ENCODE measurements around the gene ARHGAP6. TPM values are rescaled to one million over a fixed set of nuclear protein-coding genes. Genes with fewer than 3 reads are reported as not detected.
"Not testable (repeated sequence)": the region's sequence is repeated elsewhere in the genome, so short reads cannot be mapped to it uniquely, and the experiment has no call there.

The ARHGAP6 gene
- polyA plus RNA-seq, 5 donors = 17.4 to 25.1 (median 21.4) TPM

- not testable (repeated sequence) for DNase-seq
Observed at GRCh38 chrX:11361666-11362065, 304.1 kb downstream of the ARHGAP6 start.

DNA sequence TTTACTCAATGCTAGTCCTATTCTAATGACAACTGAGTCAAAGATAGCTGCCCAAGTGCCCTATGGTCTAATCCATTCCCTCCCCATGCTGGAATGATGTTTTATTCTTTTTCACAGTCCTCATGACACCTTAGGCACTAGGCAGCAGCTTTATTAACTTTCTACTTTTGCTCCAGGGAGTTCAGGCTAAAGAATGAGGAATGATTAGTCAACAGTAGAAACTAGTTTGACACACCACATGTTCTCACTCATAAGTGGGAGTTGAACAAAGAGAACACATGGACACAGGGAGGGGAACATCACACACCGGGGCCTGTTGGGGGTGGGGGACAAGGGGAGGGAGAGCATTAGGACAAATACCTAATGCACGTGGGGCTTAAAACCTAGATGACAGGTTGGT lies 309.8 kb downstream of the ARHGAP6 start:
- not testable (repeated sequence) for DNase-seq

DNA sequence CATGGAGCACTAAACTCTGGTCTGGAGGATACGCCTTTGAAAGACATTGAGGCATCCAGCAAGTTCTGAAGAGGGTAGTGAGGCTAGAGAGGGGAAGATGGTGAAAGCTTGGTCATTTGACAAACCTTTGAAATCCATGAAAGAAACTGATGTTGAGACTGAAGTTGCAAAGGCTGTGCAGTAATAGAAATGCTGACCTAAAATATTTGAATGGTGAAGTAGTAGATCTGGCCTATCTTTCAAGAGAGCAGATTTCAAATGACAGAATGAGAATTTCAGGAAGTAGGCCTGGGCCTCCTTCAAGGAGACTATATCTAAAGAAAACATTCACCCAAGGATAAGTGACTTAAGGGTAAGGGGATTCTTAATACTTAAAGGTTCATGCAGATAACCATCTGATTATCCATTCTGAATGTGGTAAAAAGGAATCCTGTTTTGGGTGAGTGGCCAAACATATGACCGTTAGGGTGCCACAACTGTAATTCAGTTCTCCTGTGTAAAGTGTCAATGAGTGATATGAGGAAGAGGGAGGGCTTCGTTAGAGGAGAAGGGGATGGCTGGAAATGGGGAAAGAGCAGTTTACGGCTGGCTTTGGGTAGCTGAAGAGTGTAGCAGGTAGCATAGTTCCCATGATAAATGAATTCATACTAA lies 310.3 kb downstream of the ARHGAP6 start:
- no peak for DNase-seq

DNA sequence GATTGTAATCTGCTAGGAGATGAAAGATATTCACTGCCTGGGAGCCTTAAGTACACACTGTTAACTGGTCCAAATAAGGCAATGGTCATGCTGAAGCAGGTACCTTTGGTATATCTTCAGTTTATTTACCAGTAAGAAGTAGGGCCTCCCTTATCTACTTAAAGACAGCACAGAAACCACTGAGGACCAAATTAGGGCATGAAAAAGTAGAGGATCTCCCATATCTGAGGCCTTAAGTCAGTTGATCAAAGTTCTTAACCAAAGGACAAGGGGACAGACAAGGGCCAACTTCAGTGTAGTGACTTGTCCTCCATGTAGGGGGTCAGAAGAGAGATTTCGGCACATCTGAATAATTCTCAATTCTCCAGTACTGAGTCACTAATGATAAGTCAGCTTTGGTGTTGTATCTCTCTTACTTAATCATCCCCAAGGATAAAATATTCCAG lies 313.4 kb downstream of the ARHGAP6 start:
- no peak for DNase-seq

GRCh38 chrX:11351375-11352295 lies 314.1 kb downstream of the ARHGAP6 start:
- peak; percentile 45 to 55 for DNase-seq

GRCh38 chrX:11349661-11350337 lies 315.9 kb downstream of the ARHGAP6 start:
- DNase-seq = no peak

DNA sequence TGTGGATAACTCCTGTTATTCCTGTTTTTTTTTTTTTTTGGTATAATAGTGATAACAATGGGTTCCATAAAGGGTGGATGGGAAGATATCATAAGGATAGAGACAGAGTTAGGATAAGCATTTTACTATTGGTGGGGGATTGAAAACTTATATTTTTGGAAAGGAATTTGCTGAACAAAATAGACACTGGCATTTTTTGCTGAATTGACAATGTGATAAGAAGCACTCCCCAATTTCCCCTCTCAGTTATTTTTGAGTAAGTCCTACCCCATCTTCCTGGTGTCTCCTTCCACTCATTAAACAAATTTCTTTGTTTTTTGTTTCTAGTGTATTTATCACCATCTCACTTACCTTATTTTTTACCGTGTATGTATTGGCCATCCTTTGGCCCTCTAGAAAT lies 316.7 kb downstream of the ARHGAP6 start:
- DNase-seq = no peak

GRCh38 chrX:11347300-11347699 lies 318.4 kb downstream of the ARHGAP6 start:
- DNase-seq = no peak

DNA sequence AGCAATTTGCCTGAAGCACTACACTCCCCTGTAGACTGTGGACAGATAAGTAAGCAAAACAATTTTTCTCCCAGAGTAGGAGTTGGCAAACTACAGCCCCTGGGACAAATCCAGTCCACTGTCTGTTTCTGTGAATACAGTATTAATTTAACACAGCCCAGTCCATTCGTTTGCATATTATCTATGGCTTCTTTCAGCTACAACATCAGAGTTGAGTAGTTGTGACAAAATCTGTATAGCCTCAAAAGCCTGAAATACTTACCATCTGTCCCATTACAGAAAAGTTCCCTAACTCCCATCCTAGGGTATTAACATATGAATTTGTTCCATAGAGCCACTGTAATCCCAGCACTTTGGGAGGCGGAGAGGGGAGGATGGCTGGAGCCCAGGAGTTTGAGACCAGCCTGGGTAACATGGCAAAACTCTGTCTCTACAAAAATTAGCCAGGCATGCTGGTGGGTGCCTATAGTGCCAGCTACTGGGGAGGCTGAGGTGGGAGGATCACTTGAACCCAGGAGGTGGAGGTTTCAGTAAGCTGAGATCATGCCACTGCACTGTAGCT lies 319.5 kb downstream of the ARHGAP6 start:
- DNase-seq = no peak

DNA sequence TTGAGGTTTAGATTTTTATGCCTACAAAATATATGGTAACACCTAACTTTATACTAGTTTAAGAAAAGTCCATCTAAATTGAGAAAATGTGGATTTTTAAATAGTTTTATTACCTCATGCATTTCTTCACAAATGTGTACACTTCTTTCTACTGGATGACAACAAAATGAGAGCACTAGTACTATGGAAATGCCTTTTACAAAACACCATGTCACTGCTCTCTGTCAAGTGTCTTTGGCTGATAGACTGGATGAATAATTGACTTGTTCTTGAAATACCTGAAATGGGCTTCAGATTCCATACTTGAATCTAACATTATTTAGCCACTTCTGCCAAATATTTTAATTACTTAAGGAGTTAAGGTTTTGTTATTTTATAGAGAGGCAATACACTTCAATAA lies 323.0 kb downstream of the ARHGAP6 start:
- no peak for DNase-seq

DNA sequence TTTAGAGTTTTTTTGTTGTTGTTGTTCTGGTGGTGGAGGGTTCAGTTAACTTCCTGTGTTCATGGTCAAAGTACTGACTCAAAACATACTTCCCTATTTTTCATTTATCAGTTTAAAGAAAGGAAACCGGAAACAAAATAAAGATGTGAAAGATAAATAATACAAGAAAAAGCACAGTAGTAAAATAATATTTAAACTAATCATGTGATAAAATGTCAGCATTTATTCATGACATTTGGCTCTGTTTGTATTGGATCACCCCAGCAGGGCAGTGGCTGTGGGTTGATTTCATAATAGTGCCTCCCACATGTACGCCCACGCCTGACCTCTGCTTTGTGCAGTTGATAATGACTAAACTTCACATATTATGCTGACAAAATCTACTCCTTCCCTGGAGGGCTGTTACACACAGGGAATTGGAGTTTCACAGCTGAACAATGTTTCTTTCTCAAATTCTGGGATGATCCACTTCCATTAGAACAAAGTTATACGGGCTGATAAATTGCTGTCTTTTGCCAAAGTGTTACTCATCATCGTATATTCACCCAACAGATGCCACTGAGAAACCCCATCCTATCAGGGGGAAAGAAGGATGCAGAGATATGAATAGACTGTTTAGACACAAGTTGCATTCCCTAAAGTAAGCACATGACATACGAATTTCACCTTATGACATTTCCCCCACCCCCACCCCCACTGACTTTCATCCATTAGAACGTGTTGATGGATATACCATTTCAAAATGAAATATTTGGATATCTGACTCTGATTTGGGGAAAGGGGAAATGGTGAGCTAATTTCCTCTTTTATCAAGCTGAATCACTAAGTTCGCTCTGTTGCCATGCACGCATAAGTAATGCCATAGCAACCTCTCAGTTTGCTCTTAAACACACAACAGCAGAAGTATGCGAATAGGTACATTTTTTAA lies 324.2 kb downstream of the ARHGAP6 start:
- DNase-seq = peak in 1 of 2 donors; percentile 29

DNA sequence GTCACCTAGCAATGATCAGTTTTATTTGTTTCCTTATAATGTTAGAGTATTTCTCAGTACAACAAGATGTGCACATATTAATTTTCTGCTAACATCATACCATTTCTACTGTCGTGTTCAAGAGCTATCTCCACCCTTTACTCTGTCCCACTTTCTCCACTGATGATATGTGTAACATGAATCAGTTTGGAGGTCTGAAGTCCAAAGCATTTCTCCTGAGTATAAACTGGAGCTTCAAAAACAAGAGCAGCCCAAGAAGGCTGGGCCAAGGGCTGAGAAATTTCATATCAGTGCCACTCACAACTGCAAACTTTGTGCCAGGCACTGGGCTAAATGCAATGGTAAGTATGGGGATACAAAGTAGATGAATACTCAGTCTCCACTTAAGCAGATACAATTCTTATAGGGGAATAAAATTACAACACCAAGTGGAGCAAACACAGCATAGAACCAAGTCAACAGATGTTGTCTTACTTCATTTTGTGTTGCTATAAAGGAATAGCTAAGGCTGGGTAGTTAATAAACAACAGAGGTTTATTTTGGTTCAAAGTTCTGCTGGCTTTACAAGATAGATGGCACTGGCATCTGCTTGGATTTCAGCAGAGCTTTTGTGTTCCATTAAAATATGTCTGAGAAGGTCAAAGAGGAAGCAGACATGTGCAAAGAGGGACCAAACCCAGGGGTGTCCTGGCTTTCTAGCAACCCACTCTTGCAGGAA lies 328.3 kb downstream of the ARHGAP6 start:
- DNase-seq = no peak

DNA sequence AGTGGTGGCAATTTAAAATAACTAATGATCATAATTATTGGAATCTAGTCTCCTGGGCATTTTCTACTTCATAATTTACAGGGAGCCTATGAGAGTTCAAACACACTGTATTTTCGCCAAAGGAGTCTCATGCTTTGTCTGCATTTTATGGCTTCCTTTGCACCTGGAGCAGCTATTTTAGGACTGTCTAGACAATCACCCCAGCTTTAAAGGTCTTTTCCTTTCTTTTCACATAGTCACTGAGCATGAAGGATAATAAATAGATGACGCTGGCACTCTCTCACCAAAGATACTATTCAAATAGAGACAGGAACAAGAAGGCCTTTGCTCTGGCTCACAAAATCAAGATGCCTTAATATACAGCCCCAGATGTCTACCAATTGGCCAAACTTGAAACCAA lies 329.5 kb downstream of the ARHGAP6 start:
- no peak for DNase-seq

DNA sequence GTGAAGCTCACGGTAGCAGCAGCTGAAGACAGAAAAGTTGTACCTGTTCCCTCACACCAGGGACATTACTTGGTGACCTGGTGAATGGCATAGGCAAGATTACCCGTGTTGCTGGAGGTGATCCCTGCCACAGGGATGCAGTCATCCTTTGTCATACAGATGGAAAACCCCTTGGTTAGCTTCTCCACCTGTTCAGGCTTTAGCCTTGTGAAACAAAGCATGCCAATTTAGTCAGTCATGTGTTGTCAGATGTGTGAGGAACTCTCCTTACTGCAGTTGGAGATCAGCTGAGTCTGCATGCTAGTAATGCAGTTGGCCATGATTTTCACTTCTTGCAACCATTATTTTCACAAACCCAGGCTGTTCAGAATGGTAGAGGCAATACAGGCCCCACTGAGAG lies 331.6 kb downstream of the ARHGAP6 start:
- DNase-seq = no peak

GRCh38 chrX:11331788-11332187 lies 333.9 kb downstream of the ARHGAP6 start:
- DNase-seq = no peak

DNA sequence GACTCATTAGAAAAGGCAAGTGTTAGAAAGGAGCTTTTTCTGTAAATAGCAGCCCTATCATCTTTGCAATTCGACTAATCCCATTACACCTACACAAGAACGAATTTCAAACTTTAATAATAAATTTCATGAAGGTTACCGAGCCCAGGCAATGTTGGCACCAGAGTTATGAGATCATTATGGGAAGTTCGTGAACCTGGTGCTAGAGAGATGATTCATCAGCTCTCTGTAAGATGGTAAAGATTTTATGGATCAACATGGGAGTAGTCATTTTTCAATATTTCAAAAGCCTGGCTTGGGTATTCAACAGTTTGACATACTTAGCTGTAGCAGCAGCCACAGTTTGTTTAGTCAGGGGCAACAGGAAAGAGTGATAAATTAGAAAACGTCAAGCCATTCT lies 336.7 kb downstream of the ARHGAP6 start:
- DNase-seq = no peak

GRCh38 chrX:11328134-11328533 lies 337.6 kb downstream of the ARHGAP6 start:
- DNase-seq = no peak

GRCh38 chrX:11321986-11322385 lies 343.7 kb downstream of the ARHGAP6 start:
- DNase-seq = no peak

GRCh38 chrX:11319806-11320520 lies 345.8 kb downstream of the ARHGAP6 start:
- peak in 1 of 2 donors; percentile 35 for DNase-seq

DNA sequence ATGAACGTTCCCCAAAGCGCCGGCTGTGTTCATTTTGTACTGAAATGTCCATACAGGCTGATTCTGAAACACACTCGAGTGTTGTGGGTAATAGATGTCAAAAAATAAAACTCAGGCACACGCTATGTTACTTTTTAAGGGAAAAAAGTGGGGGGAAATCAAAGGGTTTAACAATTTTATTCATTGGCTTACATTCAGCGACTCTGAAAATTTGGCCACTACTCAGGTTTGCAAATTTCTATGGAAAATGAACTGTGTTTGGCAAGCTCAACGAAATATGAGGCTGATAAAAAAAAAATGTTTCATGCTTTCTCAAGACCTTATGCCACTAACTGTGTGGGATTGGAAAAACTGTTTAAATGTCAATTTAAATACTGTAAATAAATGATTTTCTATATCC lies 354.0 kb downstream of the ARHGAP6 start:
- peak; percentile 61 to 71 for DNase-seq
